GM12874 (cell line): Measurements from ENCODE around the gene MAN1C1.

Experiments used
- TF ChIP-seq, protein P1 (sequence below): IDR thresholded peaks from 2 replicates; pipeline ENCODE4 v1.5.1; 2011; ENCODE audit warnings: low read depth, mild to moderate bottlenecking, control low read depth, low read length, moderate library complexity; ENCODE audit not compliant: insufficient read depth

MAN1C1 gene

DNA sequence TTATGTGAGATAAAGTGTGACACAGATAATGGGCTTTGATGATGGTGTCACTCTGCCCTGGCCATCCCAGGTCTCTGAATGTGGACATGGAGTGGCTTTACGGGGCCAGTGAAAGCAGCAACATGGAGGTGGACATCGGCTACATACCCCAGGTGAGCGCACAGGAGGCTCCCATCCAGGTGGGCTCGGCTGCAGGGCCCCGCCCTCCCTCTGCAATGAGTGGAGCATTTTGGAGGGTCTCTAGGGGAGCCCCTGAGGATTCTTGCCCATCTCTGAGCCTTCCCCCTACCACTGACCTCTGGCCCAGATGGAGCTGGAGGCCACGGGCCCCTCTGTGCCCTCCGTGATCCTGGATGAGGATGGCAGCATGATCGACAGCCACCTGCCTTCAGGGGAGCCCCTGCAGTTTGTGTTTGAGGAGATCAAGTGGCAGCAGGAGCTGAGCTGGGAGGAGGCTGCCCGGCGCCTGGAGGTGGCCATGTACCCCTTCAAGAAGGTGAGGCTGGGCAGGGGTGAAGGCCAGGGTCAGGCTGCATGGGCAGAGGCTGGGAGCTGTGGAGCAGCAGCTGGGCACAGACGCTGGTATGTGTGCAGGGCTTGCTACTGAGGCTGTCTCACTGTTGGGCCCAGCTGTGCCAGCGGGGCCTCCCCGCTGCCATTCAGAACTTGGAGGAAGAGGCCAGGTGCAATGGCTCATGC is 194.9 kb downstream of the MAN1C1 start:
- TF ChIP-seq, protein P1, sequence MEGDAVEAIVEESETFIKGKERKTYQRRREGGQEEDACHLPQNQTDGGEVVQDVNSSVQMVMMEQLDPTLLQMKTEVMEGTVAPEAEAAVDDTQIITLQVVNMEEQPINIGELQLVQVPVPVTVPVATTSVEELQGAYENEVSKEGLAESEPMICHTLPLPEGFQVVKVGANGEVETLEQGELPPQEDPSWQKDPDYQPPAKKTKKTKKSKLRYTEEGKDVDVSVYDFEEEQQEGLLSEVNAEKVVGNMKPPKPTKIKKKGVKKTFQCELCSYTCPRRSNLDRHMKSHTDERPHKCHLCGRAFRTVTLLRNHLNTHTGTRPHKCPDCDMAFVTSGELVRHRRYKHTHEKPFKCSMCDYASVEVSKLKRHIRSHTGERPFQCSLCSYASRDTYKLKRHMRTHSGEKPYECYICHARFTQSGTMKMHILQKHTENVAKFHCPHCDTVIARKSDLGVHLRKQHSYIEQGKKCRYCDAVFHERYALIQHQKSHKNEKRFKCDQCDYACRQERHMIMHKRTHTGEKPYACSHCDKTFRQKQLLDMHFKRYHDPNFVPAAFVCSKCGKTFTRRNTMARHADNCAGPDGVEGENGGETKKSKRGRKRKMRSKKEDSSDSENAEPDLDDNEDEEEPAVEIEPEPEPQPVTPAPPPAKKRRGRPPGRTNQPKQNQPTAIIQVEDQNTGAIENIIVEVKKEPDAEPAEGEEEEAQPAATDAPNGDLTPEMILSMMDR: no peak

DNA sequence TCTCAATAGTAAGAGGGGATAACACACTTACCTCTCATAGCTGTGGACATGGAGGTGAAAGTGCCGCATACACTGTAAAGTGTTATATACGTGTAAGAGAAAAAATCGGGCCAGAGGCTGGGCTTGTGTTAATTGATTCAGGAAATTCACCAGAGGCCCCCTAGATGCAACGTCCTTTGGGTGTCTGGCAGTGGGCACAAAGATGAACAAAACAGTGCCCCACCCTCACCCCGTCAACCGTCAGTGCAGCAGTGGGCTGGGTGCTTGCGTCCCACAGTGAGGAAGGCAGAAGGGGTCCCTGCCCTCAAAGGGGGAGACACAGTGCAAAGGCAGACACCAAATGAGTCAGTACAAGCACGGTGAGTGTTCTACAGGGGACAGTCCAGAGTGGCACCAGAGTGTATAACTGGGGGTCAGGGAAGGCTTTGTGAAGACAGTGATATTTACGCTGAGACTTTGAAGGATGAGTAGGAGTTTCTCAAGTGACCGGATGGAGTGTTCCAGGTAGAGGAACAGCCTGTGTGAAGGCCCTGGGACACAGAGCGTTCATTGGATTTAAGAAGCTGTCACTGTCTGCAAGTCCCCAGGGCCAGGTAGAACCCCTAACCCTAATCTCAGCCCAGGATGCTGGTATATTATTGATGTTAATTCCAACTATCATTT is 196.6 kb downstream of the MAN1C1 start:
- TF ChIP-seq, protein P1: no peak

DNA sequence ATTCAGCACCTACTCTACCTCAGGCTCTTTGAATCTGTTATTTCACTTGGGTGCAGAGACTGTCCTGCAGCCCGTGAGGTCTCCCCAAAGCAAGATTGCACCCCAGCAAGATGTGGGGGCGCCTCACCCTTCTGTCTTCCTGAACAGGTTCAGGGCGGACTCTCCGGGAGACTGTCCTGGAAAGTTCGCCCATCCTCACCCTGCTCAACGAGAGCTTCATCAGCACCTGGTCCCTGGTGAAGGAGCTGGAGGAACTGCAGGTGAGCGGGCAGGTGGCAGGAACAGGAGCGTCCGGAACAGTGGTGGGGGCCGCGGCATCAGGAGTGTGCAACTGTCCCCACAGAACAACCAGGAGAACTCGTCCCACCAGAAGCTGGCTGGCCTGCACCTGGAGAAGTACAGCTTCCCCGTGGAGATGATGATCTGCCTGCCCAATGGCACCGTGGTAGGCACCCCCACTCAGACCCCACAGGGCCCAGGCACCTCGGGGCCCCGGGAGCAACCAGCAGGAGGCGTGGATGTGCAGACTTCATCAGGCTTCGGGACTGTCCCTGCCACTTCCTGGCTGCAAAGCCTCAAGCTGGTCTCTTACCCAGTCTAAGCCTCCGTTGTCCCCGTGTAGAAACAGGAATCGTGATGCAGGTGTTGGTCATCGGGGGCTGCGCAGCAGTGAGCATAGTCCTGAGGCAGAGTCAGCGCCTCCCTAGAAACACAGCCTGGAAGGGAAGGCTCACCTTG is 197.3 kb downstream of the MAN1C1 start:
- TF ChIP-seq, protein P1: 0 out of 2 replicates have a peak, but pooled peaks have one; percentile 10

DNA sequence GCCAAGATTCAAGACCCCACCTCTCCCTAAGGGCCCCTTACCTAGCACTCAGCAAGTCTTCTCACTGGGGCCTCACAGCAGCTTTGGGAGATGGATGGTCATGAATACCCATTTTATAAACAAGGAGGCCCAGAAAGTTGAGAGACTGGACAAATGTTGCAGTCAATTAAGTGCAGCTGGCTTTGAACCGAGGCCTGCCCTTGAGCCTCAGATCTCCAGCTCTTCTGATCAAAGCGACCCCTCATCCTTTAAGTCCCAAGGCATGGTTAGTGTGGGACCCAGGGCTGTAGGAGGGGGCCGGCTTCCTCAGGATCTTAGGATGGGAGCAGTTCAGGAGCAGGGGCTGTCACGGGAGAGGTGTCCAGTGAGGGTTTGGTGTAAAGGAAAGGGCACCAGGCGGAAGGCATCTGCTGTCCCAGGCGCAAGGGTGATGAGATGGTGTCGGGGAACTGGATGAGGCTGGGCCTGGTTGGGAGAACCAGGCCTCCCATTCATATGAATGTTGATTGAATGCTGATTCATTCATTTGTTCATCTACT is 198.0 kb downstream of the MAN1C1 start:
- TF ChIP-seq, protein P1: no peak

DNA sequence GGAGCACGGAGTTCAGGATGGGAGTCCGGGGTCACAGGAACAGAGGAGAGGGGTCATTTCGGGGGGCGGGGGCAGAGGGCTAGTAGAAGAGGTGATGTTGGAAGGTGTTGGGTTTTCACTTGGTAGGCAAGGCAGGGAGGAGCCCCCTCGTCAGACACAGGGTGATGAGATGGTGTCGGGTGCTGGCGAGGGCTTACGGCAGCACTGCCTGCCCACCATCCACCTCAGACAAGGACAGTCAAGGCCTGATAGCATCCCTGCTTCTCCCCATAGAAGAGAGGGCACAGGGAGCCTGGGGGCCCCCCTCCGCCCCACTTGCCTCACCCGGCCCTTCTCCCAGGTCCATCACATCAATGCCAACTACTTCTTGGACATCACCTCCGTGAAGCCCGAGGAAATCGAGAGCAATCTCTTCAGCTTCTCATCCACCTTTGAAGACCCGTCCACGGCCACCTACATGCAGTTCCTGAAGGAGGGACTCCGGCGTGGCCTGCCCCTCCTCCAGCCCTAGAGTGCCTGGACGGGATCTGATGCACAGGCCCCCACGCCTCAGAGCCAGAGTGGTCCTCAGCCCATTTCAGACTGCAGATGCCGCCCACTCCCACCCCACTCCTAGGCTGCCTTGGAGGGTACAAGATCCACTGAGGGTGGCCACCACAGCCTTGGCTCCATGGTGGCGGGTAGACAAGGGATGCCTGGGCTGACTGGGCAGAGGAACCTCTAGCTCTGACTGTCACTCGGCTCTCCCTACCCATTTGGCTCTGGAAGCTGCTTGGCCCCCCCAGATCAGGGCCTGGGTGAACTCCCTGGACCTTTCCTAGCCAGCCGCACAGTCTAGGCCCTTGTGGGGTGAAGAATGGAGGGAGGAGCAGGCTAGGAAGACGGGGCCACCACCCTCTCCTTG is 198.9 kb downstream of the MAN1C1 start:
- TF ChIP-seq, protein P1: no peak

DNA sequence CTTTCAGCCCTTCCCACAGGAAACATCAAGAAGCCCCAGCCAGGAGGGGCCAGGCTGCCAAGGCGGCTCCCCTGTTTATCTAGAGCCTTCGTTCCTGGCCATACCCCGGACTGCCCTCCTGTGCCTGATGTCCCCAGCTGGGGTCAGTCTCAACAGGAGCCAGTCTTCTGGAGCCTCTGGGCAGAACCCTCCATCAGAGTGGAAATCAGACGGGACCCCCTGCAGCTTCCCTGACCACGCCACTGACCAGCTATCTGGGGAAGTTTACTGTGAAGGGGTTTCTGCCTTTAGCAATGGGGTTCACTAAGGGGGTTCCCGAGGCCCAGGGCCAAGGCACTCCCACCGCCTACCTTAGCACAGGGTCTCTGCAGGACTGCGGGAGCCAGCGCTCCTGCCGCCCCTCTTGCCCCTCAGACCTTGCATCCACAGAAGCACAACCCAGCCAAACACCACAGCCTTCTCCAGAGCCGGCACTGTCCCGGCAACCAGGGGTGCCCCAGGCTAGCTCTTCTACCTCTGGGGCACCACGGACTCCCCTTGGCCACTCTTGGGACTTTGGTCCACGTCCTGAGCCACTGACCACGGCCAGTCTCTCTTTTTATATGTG is 199.6 kb downstream of the MAN1C1 start:
- TF ChIP-seq, protein P1: no peak
